NCI-H1694 (cell line): ENCODE results near the gene MINK1.
"Not testable (repeated sequence)": the region's sequence is repeated elsewhere in the genome, so short reads cannot be mapped to it uniquely, and the experiment has no call there.

ENCODE experiments used
- DNase-seq: peaks from one replicate; lab custom pipeline; 2025; lab: John Stamatoyannopoulos, UW

MINK1 gene

DNA sequence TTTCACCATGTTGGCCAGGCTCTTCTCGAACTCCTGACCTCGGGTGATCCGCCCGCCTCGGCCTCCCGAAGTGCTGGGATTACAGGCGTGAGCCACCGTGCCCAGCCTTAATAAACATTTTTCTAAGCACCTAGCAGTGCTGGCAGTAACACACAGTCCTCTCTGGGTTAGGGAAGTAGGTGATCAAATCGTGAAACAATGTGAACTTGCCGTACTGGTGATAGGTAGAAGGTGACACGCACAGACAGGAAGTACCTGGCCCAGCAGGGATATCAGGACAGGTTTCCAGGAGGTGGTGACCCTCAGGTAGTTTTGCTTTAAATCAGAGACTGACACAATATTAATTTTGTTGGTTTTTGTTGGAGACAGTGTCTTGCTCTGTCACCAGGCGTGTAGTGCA is 21.7 kb upstream of the MINK1 start:
- no peak for DNase-seq

DNA sequence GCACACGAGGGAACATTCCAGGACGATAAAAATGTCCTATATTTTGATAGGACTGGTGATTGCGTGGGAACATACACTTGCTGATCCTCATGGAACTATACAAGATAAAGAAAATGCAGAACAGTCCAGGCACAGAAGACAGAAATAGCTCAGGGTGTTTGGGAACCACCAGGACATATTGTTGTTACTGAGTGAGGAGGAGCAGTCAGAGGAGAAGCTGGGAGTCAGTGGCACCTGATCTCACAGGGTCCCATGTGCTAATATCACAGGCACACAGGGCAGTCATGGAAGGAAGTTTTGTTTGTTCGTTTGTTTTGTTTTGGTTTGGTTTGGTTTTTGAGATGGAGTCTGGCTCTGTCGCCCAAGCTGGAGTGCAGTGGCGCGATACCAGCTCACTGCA is 20.4 kb upstream of the MINK1 start:
- no peak for DNase-seq

GRCh38 chr17:4815043-4815675 is 18.0 kb upstream of the MINK1 start:
- no peak for DNase-seq

DNA sequence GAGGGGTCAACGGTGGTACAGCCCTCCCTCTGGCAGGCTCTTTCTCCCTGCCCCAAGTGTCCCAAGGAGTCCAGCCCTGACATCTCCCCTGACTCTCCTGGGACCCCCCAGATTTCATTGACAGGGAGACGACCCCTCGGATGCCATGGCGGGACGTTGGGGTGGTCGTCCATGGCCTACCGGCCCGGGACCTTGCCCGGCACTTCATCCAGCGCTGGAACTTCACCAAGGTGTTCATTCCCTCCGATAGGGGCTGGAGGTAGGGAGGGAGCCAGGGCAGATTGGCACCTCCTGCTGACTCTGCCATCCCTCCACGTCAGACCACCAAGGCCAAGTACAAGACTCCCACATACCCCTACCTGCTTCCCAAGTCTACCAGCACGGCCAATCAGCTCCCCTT is 16.3 kb upstream of the MINK1 start:
- DNase-seq = no peak

- no peak for DNase-seq
Observed at GRCh38 chr17:4818276-4818675, 14.9 kb upstream of the MINK1 start.

DNA sequence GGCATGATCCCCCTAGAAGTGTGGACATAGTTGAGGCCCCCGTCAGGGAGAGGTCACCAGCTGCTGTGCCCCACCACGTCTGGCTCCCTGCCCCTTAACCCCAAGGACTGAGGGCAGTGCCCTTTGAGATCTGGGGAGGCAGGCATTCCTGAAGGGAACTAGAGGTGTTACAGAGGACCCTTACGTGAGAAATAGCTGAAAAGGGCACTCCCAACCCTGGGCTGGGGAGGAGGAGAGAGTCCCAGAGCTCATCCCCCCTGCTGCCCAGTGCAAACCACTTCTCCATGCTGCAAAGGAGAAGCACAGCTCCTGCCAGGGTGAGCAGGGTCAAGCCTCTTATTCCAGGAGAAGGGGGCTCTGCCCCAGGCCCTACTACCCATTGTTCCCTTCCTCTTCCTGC is 10.3 kb upstream of the MINK1 start:
- DNase-seq = no peak

DNA sequence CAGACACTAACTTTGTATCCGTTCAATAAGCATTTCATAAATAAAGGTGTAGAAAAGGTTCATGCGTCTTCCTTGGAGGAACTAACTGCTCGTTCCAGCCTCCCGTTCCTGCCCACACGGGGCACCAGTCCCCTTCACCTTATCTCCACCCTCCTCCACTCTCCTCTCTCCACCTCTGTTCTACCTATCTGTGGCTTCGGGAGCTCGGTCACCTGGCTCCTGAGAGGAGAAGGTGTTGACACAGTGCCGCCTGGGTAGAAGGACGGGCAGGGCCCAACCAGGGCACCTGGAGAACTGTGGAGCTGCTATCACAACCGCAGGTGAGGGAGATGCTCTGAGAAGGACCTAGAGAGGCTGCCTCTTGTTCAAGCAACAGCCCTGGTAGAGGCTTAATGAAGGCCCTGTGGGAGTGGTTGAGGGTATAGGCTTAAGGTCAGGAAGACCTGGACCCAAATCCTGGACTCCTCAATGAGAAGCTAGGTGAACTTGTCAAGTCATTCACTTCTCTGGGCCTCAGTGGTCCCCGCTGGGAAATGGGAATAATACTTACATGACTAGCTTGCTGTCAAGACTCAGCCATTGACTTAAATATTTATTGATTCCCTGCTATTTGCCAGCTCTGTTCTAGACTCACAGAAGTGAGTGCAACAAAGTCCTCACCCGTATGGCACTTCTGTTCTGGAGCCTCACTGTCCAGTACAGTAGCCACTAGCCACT is 9.6 kb upstream of the MINK1 start:
- DNase-seq = no peak

GRCh38 chr17:4827399-4827798 is 5.7 kb upstream of the MINK1 start:
- no peak for DNase-seq

DNA sequence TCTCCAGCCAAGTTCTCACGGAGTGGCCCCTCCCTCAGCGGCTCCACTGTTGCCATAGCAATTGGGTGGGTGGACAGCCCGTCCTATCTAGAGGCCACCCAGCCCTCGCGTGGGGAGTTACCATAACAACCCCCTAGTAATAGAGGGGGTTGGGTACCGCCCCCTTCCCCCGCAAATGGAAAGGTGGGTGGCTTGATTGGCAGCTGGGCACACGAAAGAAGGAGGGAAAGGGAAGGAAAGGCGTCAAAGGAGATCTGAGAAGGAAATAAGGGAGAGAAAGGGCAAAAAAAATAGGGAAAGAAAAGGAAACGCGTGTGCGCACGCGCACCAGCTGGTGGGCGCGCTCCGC is 337 bp upstream of the MINK1 start:
- not testable (repeated sequence) for DNase-seq

GRCh38 chr17:4833941-4834680 is 971 bp downstream of the MINK1 start:
- no peak for DNase-seq

DNA sequence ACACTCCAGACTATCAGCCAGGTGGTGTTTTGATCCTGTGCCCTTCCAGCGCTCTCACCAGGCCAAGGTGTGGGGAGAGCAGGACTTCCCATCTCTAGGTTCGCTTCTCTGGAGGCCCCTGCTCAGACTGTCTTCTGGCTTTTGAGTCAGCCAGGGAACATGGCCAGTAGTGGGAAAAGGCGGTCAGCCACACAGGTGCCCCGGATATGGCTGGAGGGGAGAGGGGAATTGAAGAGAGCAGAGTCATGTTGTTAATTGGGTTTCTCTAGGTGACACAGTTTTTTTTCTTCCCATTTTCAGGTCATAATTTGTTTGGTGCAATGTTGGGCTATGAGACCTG is 1.5 kb downstream of the MINK1 start:
- DNase-seq = no peak

- no peak for DNase-seq
Observed at GRCh38 chr17:4836221-4836620, 3.1 kb downstream of the MINK1 start.

GRCh38 chr17:4837471-4838308 is 4.5 kb downstream of the MINK1 start:
- no peak for DNase-seq

- no peak for DNase-seq
Observed at GRCh38 chr17:4838309-4838785, 5.2 kb downstream of the MINK1 start.

GRCh38 chr17:4839221-4839620 is 6.1 kb downstream of the MINK1 start:
- no peak for DNase-seq

- DNase-seq = no peak
Observed at GRCh38 chr17:4839965-4840892, 7.1 kb downstream of the MINK1 start.

DNA sequence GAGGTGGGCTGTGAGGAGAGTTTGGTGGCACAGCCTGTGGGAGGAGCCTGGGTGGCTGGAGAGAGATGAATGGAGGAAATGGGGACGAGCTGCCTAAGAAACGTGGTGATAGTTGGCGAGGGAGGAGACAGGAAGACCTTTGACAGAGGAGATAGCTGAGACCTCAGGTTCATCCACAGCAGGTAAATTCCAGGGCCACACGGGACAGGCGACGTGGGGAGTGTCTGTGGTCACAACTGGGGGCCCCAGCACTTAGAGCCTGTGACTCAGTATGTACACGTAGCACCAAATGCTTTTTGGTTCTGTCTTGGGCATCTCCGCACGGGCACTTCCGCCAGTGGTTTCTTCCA is 7.7 kb downstream of the MINK1 start:
- DNase-seq = no peak

- DNase-seq = no peak
Observed at GRCh38 chr17:4842376-4842775, 9.2 kb downstream of the MINK1 start.

GRCh38 chr17:4843321-4844000 is 10.3 kb downstream of the MINK1 start:
- no peak for DNase-seq

DNA sequence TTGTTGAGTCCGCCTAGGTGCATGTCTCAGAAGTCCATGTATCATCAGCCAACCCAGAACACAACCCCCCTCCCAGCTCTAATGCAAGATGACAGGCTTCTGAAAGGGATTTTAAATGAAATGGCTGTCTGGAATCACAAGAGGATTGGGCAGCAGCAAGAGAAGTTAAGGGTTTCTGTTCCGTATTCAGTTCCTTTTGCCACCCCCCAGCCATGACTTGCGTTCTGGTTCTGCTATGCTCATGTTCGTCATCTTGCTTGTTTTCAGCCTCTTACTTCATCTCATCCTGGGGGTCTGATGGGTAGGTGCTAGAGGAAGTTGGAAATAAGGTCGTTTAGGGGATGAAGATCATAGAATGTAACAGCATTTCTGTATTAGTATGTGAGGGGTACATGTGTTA is 12.0 kb downstream of the MINK1 start:
- DNase-seq = no peak
